H1 (cell line): ENCODE measurements around the gene UFD1. TPM values are rescaled to one million over a fixed set of nuclear protein-coding genes. Genes with fewer than 3 reads are reported as not detected.

Experiments
- CTCF ChIA-PET: fragments of 300-600 bp; sonication (Branson Sonifier 250); formaldehyde crosslinking; loops from one replicate; lab custom pipeline; 2021; ENCODE audit not compliant: partially characterized antibody; lab: Charles Lee
- POLR2A ChIA-PET: fragments of 300-600 bp; sonication (Branson Sonifier 250); formaldehyde crosslinking; loops from one replicate; lab custom pipeline; 2021; ENCODE audit warnings: inconsistent platforms; ENCODE audit not compliant: partially characterized antibody; lab: Charles Lee
- DNase-seq, 2 experiments: peaks; one replicate each; pipeline versions ENCODE4 v3.0.0 to v3.0.0-alpha.2; 2010 to 2022; ENCODE audit warnings: low spot score in 2 of 2, low read depth in 1 of 2, mixed read lengths in 1 of 2
- FAIRE-seq: peaks from 2 replicates; lab custom pipeline; 2011; peaks lifted over from hg19 to GRCh38; lab: Jason Lieb, UNC
- H2AFZ ChIP-seq: 2 replicates; pipeline ENCODE4 v1.8.1; 2012; ENCODE audit warnings: low read length, inconsistent platforms
- H2AK5ac ChIP-seq: 2 replicates; pipeline ENCODE4 v1.6.1; 2013; ENCODE audit warnings: low read depth, low read length
- H2BK120ac ChIP-seq: replicated peaks from 2 replicates; pipeline ENCODE3; 2013; ENCODE audit warnings: low read depth, low read length, inconsistent platforms
- H2BK12ac ChIP-seq: 2 replicates; pipeline ENCODE4 v1.6.1; 2013; ENCODE audit warnings: low read depth, low read length
- H2BK15ac ChIP-seq: 2 replicates; pipeline ENCODE4 v1.6.1; 2013; ENCODE audit warnings: low read length
- H2BK20ac ChIP-seq: 2 replicates; pipeline ENCODE4 v1.6.1; 2013; ENCODE audit warnings: low read length
- H2BK5ac ChIP-seq: 2 replicates; pipeline ENCODE4 v1.6.1; 2013; ENCODE audit warnings: low read depth, low read length
- H3K14ac ChIP-seq: 2 replicates; pipeline ENCODE4 v1.6.1; 2013; ENCODE audit warnings: inconsistent platforms; ENCODE audit not compliant: insufficient read length
- H3K18ac ChIP-seq: 2 replicates; pipeline ENCODE4 v1.6.1; 2013; ENCODE audit warnings: low read length; ENCODE audit errors: extremely low read depth
- H3K23ac ChIP-seq: 2 replicates; pipeline ENCODE4 v1.6.1; 2013; ENCODE audit warnings: inconsistent platforms; ENCODE audit not compliant: insufficient read length
- H3K23me2 ChIP-seq: 2 replicates; pipeline ENCODE4 v1.6.1; 2013; ENCODE audit warnings: low read depth, low read length
- H3K27ac ChIP-seq: 2 replicates; pipeline ENCODE4 v1.6.1; 2011; ENCODE audit warnings: low read depth, low read length, inconsistent platforms
- H3K27me3 ChIP-seq, 4 experiments: replicated peaks in 1 of 4; 1 replicate in 1 of 4; 2 replicates in 3 of 4; pipeline versions ENCODE4 v1.6.1 to v1.8.1; 2011 to 2013; ENCODE audit warnings: low read length in 3 of 4, mild to moderate bottlenecking in 3 of 4, inconsistent platforms in 2 of 4, mixed read lengths in 2 of 4, moderate library complexity in 1 of 4; ENCODE audit not compliant: control insufficient read depth in 3 of 4, insufficient read depth in 3 of 4; ENCODE audit errors: extremely low read depth in 1 of 4
- H3K36me3 ChIP-seq, 4 experiments: 2 replicates each; pipeline versions ENCODE4 v1.6.1 to v1.8.1; 2011 to 2013; ENCODE audit warnings: mild to moderate bottlenecking in 4 of 4, low read length in 3 of 4, moderate library complexity in 2 of 4, control low read depth in 1 of 4, inconsistent platforms in 1 of 4; ENCODE audit not compliant: insufficient read depth in 4 of 4, control insufficient read depth in 2 of 4
- H3K4ac ChIP-seq: replicated peaks from 2 replicates; pipeline ENCODE3; 2013; ENCODE audit warnings: low read length, low read depth, mixed read lengths, inconsistent platforms; ENCODE audit not compliant: insufficient read length
- H3K4me1 ChIP-seq, 4 experiments: replicated peaks in 1 of 4; 1 replicate in 1 of 4; 2 replicates in 3 of 4; pipeline versions ENCODE4 v1.6.1 to v1.8.1; 2011 to 2013; ENCODE audit warnings: low read length in 3 of 4, inconsistent platforms in 2 of 4, mixed read lengths in 1 of 4; ENCODE audit not compliant: insufficient read depth in 4 of 4, control insufficient read depth in 3 of 4
- H3K4me2 ChIP-seq, 2 experiments: 2 replicates each; pipeline versions ENCODE4 v1.6.1 to v1.8.1; 2011 to 2013; ENCODE audit warnings: low read depth in 2 of 2, low read length in 2 of 2, control low read depth in 1 of 2, inconsistent platforms in 1 of 2, mild to moderate bottlenecking in 1 of 2; ENCODE audit not compliant: insufficient read depth in 1 of 2
- H3K4me3 ChIP-seq, 4 experiments: fragments of 200-600, 300-600 bp in 1 of 4; sonication (generic), shearing (Covaris generic), sonication (Bioruptor Twin) in 1 of 4; 2 replicates each; pipeline versions ENCODE4 v1.5.1 to v1.8.1; 2011 to 2016; ENCODE audit warnings: low read length in 4 of 4, low read depth in 3 of 4, control low read depth in 2 of 4, inconsistent platforms in 2 of 4, mild to moderate bottlenecking in 2 of 4, mixed read lengths in 1 of 4, moderate library complexity in 1 of 4; ENCODE audit not compliant: insufficient read depth in 2 of 4; ENCODE audit errors: extremely low read depth in 1 of 4
- H3K56ac ChIP-seq: replicated peaks from 2 replicates; pipeline ENCODE3; 2013; ENCODE audit warnings: low read depth, mild to moderate bottlenecking, mixed read lengths, low read length, inconsistent platforms; ENCODE audit not compliant: insufficient read length
- H3K79me1 ChIP-seq: 2 replicates; pipeline ENCODE4 v1.6.1; 2013; ENCODE audit warnings: low read depth, low read length, control low read depth
- H3K79me2 ChIP-seq, 2 experiments: 2 replicates each; pipeline versions ENCODE4 v1.6.1 to v1.8.1; 2012 to 2013; ENCODE audit warnings: low read length in 2 of 2, mild to moderate bottlenecking in 2 of 2, inconsistent platforms in 1 of 2; ENCODE audit not compliant: insufficient read depth in 2 of 2, control insufficient read depth in 1 of 2
- H3K9ac ChIP-seq, 4 experiments: replicated peaks in 1 of 4; 1 replicate in 1 of 4; 2 replicates in 3 of 4; pipeline versions ENCODE4 v1.6.1 to v1.8.1; 2011 to 2013; ENCODE audit warnings: low read depth in 3 of 4, low read length in 3 of 4, control low read depth in 2 of 4, mild to moderate bottlenecking in 2 of 4, moderate library complexity in 2 of 4, inconsistent platforms in 1 of 4; ENCODE audit errors: extremely low read depth in 1 of 4
- H3K9me3 ChIP-seq, 2 experiments: 2 replicates each; pipeline versions ENCODE4 v1.6.1 to v1.8.1; 2012 to 2013; ENCODE audit warnings: mild to moderate bottlenecking in 2 of 2, moderate library complexity in 2 of 2, control low read depth in 1 of 2, inconsistent platforms in 1 of 2, low read depth in 1 of 2, low read length in 1 of 2, mixed read lengths in 1 of 2; ENCODE audit not compliant: insufficient read depth in 2 of 2
- H4K20me1 ChIP-seq, 2 experiments: replicated peaks in 1 of 2; 2 replicates each; pipeline versions ENCODE3 to v1.8.1; 2011 to 2013; ENCODE audit warnings: inconsistent platforms in 2 of 2, low read length in 2 of 2, mild to moderate bottlenecking in 1 of 2; ENCODE audit not compliant: insufficient read depth in 2 of 2, control insufficient read depth in 1 of 2
- H4K5ac ChIP-seq: 2 replicates; pipeline ENCODE4 v1.6.1; 2013; ENCODE audit warnings: low read length, low read depth, mixed read lengths, inconsistent platforms; ENCODE audit not compliant: insufficient read length
- H4K8ac ChIP-seq: 2 replicates; pipeline ENCODE4 v1.8.0; 2013; ENCODE audit warnings: mild to moderate bottlenecking, moderate library complexity, low read length, inconsistent platforms; ENCODE audit not compliant: insufficient read depth; ENCODE audit errors: extremely low read depth
- H4K91ac ChIP-seq: replicated peaks from 2 replicates; pipeline ENCODE3; 2013; ENCODE audit warnings: low read length, mixed read lengths, inconsistent platforms; ENCODE audit not compliant: insufficient read length
- CREB1 ChIP-seq: IDR thresholded peaks from 2 replicates; pipeline ENCODE4 v1.6.1; 2012; ENCODE audit warnings: inconsistent platforms
- MAFK ChIP-seq: IDR thresholded peaks from 2 replicates; pipeline ENCODE4 v1.6.1; 2012; ENCODE audit warnings: low read depth, mild to moderate bottlenecking, improper control_type of control experiment, low read length
- SRF ChIP-seq: IDR thresholded peaks from 2 replicates; pipeline ENCODE4 v1.6.1; 2011; ENCODE audit warnings: mild to moderate bottlenecking, low read depth, low read length, moderate library complexity
- WGBS, 2 experiments: shearing (Covaris generic) in 1 of 2; methylation state at CpG; one replicate each; pipeline versions ENCODE4 v1.1.6 to v1.1.7; 2013 to 2015; ENCODE audit warnings: low lambda C conversion rate in 2 of 2, mixed read lengths in 2 of 2, inconsistent platforms in 1 of 2, low coverage in 1 of 2, missing lambda C conversion rate in 1 of 2; ENCODE audit not compliant: insufficient replicate concordance in 2 of 2, insufficient coverage in 1 of 2, insufficient read length in 1 of 2; ENCODE audit errors: extremely low coverage in 1 of 2, missing lambda C conversion rate in 1 of 2; 5-methylcytosine and 5-hydroxymethylcytosine counted together
- polyA plus RNA-seq, 7 experiments: library from polyadenylated mRNA; depleted of rRNA in 3 of 7; stranded (reverse) in 5 of 7; unstranded in 2 of 7; fragments of >200 nt in 5 of 7; fragments of 200-250 nt in 2 of 7; gene quantifications; 1 replicate in 5 of 7; 2 replicates in 1 of 7; 4 replicates in 1 of 7; pipeline versions ENCODE4 v1.2.1 to v1.2.3, GENCODE V29; 2011 to 2013; ENCODE audit warnings: missing spikeins in 2 of 7, mixed read lengths in 2 of 7
- total RNA-seq: library from RNA; stranded (reverse); fragmentation: NEBNext Ultra II Directional; extraction: Animal tissue kit (Norgen Biotek cat#: 25700); gene quantifications from 2 replicates; pipeline ENCODE4 v1.2.1, GENCODE V29; 2021

The UFD1 gene
- total and polyA plus RNA-seq, 2 of the 8 experiments (the other 6 are each of a cell fraction or from before 2014, with no cell fraction given): 74.6 to 116 TPM

DNA sequence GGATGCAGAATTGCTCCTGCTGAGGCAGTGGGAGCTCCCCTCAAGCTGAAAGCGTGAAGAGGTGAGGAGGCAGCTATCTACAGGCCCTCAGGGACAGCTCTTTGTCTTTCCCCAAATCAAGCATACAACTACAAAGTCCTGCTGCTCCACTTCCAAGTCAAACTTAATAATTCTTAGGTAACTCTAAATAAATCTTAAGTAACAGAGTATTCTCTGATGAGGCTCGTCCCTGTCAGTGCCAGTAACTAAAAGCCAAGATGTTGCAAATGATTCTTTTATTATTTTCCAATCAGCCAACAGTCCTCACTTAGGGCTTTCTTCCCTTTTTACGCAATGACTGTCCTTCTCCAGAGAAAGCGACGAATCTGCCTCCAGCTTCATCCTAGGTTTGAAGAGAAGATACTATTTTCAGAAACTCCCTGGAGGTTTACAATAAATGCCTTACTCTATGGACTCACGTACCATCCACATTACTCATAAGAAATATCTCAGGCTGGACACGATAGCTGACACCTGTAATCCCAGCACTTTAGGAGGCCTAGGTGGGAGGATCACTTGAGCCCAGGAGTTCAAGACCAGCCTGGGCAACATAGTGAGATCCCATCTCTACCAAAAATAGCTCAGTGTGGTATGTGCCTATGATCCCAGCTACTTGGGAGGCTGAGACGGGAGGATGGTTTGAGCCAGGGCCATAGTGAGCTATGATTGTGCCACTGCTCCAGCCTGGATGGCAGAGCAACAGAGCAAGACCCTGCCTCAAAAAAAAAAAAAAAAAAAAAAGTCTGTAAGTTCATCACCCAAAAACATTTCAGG, 28.4 kb downstream of the UFD1 start:
- H3K79me1 ChIP-seq: peaks cover 2% of the 10 kb centered on the region; the same call in 1 of the 2 replicates
- no peak overlapping the region for H3K14ac ChIP-seq
- TF ChIP-seq CREB1 (no peak), MAFK (no peak), SRF (no peak)
- H2BK5ac ChIP-seq: no peak overlapping the region
- WGBS, 2 experiments: 92% methylated on average over 8 of the region's 8 CpGs; no CpG with 5 or more reads in 1 of the 2 experiments
- no peak for FAIRE-seq
- no peak overlapping the region for H2BK120ac ChIP-seq
- peaks cover 7% of the 10 kb centered on the region; the same call in 1 of the 2 replicates for H3K23me2 ChIP-seq
- H3K4me2 ChIP-seq: no peak overlapping the region
- H3K9ac ChIP-seq: no peak overlapping the region
- H3K27me3 ChIP-seq: no peaks in the 10 kb centered on the region; a peak in 2 of 7 replicates
- H2AK5ac ChIP-seq: no peak overlapping the region
- no peak for DNase-seq
- H3K18ac ChIP-seq: no peak overlapping the region
- H3K4me3 ChIP-seq: no peak overlapping the region
- no peak overlapping the region for H2BK20ac ChIP-seq
- peaks cover 7 to 41% (median 28%) of the 10 kb centered on the region in 4 experiments for H3K36me3 ChIP-seq
- H2BK15ac ChIP-seq: no peak overlapping the region
- H3K56ac ChIP-seq: no peak overlapping the region
- H3K27ac ChIP-seq: no peak overlapping the region
- H4K5ac ChIP-seq: no peak overlapping the region
- ChIA-PET CTCF (interaction anchor here (0.8 to 2.0 kb wide), 5 partner anchors 24 to 182 kb away, joined by 3 to 6 read pairs (median 4); no protein-coding TSS in a partner anchor), POLR2A (interaction anchor here (0.7 to 2.9 kb wide), 12 partner anchors 12 to 82 kb away, joined by 3 to 9 read pairs (median 4); partner anchors contain the start of genes CDC45, HIRA, MRPL40 and UFD1)
- no peak overlapping the region for H4K8ac ChIP-seq
- no peak overlapping the region for H3K23ac ChIP-seq
- H3K4me1 ChIP-seq: peaks cover 0 to 8% (median 3%) of the 10 kb centered on the region in 4 experiments; a peak in 2 of 7 replicates
- H3K9me3 ChIP-seq: no peaks in the 10 kb centered on the region
- no peak overlapping the region for H4K91ac ChIP-seq
- H3K4ac ChIP-seq: no peak overlapping the region
- H3K79me2 ChIP-seq: peaks cover 3 to 14% of the 10 kb centered on the region in 2 experiments; a peak in 3 of 4 replicates
- no peak overlapping the region for H2AFZ ChIP-seq
- no peak overlapping the region for H2BK12ac ChIP-seq
- peaks cover 9 to 15% of the 10 kb centered on the region in 2 experiments for H4K20me1 ChIP-seq
